Measurements from ENCODE around the gene PTPRM.

The PTPRM gene

DNA sequence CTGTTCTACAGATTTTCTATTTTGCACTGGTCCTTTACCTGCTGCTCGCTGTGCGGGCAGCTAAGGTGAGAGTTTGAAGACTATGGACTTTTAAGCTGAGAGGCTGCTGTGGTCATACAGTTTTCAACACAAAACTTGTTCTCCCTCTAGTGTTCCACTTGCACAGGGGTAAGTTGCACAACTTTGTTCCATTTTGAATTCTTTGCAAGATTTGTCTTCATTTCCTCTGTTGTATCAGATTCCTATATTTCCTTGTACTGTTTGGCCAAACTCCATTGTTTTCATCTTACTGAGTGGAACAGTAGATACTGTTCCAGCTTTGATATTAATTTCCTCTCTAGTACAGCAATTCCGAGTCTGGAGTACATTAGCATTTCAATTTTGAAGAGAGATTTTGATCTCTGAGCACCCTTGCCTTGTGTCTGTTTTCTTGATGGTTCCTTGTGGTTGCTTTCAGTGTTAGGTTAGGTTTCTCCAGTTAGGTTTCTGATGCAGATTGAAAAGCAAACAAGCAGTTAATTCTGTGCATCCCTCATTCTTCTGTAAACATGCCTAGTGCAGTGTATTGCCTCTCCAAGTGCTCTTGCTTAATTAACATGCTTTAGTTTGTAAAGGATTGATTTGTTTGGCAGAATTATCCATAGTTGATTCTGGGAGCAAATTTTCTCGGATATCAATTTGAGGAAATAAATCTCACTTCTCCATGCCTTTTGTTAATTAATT is 188.8 kb downstream of the PTPRM start:
- no peak for DNase-seq (ENCODE audit: low read depth)

DNA sequence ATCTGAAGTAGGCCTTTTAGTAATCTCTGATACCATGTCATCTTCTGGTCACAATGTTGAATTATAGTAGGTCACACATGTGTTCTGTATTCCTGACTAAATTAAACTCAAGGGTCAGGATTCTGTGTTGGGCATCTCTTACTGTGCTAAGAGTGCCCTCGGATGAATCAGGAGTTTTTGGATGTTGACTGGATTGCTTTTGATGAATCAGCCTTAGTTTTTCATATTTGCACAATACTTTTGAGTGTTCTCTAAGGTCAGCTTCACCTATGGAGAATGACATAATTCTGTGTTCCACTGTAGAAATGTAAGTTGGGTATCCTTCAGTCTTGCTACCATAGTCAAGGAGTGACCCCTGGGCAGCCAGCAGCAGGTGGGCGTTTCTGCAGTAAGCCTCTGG is 190.1 kb downstream of the PTPRM start:
- no peak for DNase-seq (ENCODE audit: low read depth)

DNA sequence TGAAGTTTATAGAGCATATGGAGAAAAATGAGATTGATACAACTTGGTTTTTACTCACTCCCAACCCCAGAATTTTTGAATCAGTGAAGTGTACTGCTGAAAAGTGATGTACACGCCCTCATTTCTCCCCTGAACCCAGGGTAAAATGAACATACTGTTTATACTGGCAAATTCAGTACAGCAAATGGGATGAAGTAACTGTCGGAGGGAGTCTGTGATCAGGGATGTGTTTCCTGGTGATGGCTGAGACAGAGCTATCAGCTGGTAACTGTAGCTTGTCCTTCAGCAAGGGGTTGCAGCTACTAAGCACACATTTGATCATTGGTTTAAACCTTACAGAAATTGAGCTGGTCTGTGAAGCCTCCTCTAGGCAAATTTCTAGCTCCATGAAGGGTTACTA is 191.6 kb downstream of the PTPRM start:
- no peak for DNase-seq (ENCODE audit: low read depth)

DNA sequence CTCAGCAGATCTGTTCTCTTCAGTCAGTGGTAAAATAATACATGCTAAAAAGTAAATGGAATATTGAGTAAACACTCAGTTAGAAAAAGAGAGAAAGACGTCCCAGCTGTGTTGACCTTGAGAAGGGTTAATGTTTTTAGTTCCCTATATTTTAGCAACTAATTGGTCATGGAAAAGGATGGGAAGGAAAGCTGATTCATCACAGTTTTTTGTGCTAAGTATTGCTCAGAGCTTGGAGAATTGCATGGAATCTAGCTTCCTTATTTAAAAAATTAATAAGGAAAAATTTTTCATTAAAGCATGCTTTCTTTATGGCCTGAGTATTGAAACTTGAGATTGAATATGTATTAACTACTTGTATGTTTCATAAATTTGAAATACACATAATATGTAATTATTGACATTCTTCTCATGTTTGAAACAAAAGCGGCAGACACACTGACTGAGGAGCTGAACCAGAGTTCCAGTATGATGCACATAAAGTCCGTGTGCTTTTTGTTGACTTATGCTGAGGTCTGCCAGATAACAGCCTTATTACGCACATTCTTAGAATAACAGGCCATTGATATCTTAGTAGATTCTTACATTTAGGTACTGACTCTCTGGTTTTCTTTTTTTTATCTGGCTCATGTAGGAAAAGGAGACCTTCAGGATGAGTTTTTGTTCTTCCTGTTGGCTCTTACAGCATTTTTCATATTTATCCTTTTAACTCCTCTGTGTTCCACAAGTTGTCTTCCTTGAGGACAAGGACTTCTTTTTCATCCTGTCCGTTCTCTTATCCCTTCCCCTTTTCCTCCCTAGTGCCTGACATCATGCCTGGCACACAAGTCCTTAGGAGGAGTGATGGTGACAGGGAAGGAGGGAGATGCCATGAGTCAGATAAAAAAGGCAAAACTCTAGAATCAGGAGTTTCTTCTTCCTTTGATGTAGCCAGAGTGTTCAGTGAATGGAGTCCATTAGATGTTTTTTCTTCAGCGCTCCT is 194.1 kb downstream of the PTPRM start:
- DNase-seq (ENCODE audit: low read depth) = no peak

DNA sequence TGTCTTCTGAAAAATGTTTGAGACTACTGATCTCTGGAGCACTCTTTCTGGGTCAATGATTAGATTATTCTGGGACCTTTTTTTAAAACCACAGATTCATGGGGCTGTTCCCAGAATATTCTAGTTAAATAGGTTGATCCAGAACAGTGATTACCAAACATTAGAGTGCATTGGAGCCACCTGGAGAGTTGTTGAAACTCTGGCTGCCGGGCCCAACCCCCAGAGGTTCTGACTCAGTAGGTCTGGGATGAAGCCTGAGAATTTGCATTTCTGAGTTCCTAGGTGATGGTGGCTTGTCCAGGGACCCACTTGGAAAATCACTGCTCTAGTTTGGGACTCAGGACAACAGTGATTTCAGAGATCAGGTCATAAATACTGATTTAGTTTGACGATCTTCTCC is 197.3 kb downstream of the PTPRM start:
- no peak for DNase-seq (ENCODE audit: low read depth)

DNA sequence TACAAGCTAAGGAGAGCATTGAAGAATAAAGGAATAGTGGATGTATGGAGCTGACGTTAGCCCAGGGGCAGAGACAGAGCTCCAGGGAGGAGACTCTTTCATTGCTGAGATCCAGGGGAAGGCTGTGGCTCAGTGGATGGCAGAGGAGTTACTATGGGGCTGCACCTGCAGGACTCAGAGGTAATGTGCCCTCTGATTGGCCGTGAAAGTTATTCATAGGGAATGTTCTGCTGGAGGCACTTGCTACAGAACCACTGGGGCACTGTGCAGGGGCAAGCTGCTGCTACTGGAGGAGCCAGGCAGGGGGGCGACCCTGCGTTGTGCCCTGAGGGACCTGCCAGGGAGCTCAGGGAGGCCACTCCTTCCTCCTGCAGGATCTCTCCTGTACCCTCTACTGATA is 199.2 kb downstream of the PTPRM start:
- DNase-seq (ENCODE audit: low read depth) = no peak

DNA sequence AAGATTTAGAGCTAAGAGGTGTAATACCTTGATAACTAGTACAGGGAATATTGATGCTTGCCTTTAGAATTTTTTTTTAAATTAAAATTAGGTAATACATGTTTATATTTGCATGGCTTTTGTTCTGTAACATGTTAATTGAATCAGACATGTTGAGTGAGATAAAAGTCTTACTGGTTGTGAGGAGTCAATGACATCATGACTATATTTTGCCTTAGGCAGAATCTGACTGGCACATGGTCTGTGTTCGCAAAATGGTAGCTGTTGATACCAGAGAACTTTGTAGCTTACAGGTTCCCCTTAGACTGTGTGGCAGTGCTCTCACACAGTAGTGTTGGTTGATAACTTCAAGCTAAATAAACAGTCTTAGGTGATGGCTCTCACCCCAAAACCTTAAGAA is 199.7 kb downstream of the PTPRM start:
- DNase-seq (ENCODE audit: low read depth) = no peak

DNA sequence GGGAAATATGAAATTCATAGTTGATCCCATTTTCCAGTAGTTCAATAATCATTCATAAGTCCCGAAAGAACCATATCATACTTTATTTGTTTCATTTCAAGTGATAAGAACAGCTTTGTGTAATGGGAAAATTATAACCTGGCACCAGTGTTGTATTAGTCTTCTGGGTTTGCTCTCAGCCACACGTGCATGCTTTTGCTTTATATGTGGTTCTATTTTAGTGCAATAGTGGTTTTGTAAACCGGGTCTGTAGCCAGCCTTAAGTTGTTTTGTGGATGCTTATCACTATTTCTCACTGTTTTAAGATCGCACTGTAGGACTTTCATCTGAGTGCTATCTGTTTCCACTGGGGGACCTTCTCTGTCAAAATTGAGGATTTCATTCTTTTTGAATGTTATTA is 203.8 kb downstream of the PTPRM start:
- no peak for DNase-seq (ENCODE audit: low read depth)

DNA sequence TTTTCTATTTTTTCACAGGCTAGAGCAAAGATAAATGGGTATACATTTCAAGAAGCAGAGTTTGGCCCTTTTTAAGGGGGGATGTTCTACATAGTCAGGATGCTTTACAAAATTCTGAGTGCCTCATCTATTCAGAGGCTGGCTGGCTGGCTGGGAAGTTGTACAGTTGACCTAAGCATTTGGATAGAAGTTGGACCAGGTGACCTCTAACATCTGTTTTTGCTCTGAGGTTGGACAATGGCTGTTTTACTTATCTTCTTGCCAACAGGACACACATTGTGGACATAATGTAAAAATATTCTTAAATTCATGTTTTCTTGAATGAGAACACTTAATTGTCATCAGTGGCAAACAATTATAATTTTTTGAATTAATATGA is 205.4 kb downstream of the PTPRM start:
- no peak for DNase-seq (ENCODE audit: low read depth)

DNA sequence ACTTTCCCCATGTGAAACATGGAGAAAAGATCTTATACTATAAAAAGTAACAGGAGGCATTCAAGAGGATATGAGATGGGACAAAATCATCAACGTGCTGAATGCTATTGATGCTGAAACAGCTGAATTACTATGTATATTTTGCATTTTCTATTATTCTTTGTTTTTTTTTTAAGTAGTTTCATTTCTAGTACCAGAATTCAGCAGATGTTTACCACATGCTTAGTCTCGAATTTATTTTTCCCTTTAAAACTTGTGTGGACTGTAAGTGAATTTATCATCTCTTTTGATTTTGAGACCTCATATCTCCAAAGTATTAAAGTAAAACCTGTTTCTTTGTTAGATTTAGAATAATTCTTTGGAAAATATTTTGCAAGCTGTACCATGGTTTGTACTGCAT is 205.8 kb downstream of the PTPRM start:
- DNase-seq (ENCODE audit: low read depth) = no peak

DNA sequence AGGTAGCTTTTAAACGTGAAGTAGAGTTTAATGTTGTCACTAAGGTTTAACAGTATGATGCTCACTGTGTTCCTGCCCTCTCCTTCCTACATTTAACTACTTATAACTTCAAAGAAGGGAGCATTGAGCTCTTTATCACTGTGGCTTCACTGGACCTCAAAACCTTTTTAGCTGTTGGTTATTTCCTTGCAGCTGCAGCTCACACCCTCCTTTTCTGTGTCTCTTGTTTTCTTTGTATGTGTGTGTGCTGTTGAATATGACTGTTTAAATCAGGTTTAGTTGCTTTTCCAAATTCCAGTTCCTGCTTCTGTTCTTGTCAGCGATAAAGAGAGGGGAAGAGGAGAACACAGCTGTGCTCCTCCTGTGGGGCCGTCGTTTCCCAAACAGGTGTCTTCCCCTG is 208.0 kb downstream of the PTPRM start:
- DNase-seq (ENCODE audit: low read depth) = no peak

DNA sequence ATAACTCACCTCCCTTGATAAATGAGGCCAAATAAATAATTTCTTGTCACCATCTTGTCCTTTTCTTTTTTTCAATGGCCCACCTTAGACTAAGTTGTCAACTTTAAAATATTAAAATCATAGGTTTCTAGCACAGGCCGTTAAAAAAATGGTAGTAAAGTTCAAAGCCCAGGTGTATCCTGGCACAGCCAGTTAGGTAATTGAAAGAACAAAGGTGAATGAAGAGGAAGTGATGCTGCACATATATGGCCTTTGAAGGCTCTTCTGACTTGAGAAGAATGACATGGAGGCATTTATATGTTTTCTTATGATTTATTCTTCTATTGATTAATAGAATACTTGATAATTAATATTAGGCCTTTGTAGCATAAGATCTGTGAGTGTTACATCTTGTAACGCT is 208.7 kb downstream of the PTPRM start:
- DNase-seq (ENCODE audit: low read depth) = no peak

DNA sequence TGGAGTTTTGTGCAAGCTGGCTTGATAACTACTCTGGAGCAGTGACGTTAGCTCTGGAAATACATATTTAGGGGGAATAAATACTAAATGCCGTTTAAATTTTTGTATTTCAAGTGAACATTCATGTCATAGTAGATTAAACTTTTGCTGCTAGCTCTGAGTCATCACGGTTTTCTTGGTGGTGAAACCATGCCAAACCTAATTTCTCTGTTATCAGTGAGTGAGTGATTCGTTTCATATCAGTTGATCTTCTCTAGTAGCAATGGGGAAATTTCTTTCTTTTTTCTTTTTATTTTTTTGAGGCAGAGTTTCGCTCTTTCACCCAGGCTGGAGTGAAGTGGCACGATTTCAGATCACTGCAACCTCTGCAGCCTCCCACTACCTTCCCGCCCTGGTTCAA is 211.1 kb downstream of the PTPRM start:
- DNase-seq (ENCODE audit: low read depth) = no peak

DNA sequence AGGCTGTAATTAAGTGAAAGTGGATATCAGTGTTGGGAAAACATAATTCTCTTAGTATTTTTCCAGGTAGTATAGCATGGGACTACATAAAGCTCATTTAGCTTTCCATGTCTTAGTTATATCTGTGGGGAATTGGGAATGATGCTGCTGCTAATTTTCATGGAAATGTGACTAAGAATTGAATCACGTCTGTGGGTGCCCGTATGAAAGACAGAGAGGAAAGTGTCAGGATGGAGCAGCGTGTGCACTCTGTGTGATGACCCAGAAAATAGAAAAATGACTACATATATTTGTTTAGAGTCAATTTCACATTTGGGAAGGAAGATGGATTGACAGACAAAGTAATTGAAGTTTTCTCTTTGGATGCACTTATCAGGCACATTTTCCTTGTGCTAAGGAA is 212.1 kb downstream of the PTPRM start:
- no peak for DNase-seq (ENCODE audit: low read depth)

DNA sequence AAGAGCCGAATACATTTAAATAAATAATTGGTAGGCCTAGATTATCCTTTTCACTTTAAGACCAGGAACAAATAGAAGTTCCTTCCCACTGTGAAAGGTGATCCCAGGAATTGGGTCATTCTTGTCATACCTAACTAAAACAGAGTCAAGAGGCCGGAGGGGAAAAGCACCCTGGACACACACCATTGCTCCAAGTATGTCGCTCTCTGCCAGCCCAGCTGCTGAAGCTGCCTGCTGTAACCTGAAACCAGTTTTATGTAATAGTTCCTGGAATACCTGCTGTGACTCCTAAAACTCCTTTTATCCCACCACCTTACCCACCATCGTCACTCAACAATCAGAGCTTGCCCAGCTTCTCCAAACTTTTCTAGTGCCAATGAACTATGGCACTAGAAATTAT is 217.1 kb downstream of the PTPRM start:
- no peak for DNase-seq (ENCODE audit: low read depth)

DNA sequence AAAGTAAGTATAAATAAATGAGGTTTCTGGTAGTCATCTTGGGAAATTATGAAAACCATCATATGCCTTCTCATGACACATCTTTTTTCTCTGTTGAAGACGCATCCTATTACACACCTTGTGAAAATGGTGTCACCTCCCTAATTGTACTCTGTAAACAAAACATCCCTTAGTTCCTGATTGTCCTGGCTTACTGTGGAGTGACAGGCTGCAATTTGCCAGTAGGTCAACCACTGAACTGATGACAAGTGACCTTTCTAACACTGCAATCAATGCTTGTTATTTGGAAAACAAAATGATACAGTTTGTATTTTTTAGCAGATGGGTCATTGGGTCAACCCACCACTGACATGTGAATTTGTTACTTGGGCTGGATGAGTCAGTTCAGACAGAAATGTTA is 219.5 kb downstream of the PTPRM start:
- no peak for DNase-seq (ENCODE audit: low read depth)

DNA sequence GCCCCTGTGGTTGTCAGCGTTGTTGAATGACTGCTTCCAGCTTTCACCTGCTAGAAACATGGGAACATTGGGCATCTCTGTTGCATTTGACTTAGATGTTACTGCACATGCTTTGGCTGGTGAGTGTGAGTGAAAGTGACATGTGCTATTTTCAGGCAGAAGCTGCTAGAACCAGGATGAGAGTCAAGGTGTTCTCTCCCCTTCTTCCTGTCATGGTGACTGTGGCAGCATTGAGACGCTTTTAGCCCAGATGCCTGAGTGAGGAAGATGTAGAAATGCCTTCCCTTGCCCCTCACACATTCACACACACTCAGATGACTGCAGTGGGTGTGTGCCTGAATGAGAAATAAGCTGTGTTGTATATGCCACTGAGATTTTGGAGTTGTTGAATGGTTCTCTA is 220.2 kb downstream of the PTPRM start:
- DNase-seq (ENCODE audit: low read depth) = no peak

DNA sequence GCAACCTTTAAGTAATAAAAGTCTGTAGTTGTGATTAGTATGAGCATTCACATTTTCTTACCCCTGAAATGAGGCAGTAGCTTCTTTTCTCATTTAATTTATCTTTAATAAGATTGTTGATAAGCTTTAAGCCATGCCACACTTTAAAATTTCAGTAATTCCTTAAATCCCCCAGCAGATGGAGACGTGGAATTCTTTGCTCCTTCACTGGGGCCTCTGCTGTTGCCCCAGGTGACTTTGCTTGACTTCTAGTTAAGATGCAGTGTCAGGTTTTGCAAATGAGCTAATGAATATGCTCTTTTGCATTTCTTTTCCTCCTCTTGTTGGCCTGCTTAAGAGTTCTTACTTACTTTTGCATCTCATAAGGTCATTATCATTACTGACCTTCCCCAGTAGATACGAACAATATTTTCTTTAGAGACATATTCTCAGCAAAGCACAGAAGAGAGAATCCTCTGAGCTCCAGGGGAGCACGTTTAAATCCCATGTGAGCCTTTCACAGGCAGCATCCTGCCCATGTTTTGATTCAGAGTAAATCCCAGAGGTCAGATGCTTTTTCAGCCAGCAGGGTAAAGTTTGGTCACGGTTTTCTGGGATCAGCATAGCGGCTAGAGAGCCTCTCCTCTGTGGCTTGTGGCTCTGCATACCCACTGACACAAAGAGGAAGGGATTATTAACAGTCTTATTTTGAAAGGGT is 222.9 kb downstream of the PTPRM start:
- no peak for DNase-seq (ENCODE audit: low read depth)

DNA sequence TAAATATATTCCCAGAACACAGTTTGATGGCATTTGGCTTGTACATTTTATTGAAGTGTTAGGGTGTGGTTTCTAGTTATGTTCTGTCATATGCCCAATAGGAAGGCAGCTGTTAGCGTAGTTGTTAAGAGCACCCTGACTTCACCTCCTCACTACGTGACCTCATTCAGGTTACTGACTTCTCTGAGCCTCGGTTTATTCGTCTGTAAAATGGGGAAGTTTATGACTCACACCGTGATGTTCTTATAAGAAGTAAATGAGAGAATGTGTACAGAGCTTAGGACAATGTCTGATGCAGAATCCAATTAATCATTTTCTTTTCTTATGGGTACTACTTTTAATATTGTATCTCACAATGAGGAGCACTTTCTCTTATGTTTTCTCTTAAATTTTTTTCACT is 226.0 kb downstream of the PTPRM start:
- no peak for DNase-seq (ENCODE audit: low read depth)

DNA sequence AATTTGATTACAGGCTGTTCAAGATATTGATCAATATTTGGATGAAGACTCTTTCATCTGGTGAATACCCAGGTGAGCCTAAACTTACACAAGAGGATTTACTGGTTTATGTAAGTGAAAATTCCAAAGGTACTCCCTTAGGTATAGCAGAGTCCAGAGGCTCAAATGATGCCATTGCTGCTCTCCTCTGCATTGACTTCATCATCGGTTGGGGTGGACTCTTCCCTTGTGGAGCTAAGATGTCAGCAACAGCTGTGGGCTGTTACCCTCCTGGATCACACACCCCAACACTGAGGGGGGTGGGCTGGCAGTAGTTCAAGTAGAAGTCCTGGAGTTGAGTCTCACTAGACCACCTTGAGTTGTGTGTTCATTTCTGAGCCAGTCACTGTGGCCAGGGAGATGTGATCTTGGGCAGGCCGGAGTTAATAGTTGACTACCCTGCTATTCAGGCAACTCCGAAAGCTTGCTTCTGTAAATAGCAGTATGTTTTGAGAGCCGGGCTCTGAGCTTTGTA is 236.9 kb downstream of the PTPRM start:
- DNase-seq (ENCODE audit: low read depth) = no peak

DNA sequence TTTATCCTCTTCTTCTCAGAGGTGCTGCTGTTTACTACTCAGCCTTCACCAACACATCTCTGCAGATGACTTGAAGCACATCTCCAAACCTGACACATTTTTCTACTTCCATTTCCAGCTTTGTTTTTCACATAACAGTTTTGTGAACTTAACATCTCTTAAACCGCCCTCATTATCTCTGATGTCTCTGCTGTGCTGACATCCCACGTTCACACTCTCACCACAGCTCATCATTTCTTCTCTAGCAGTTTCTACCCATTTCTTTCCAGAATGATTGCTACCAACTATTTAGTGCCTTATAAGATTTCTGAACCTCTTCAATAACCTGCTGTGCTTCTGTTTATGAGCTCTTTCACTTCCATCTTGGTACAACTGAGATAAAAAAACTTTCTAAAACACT is 238.0 kb downstream of the PTPRM start:
- no peak for DNase-seq (ENCODE audit: low read depth)

DNA sequence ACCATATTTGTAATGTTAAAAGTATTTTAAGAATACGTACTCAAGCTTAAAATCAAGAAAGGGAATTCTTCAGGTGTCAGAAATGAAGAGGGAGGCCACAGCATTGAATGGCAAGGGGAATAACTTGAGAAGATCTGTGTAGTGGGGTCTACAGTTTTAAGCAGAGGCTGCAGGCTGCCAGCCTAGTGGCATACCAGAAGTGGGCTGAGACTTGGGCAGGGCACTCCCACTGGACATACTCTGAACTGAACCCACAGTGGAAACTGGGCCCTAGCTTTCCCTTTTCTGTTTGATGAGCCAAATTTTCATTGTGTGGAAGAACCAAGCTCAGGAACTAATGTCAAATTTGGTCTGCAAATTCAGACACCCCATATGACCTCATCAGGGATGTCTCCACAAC is 238.8 kb downstream of the PTPRM start:
- DNase-seq (ENCODE audit: low read depth) = no peak

Measured in stimulated activated CD8-positive, alpha-beta memory T cell treated with anti-CD3 and anti-CD28 coated beads, Interleukin-7, amount 100 ng/mL, for 24 hours (primary cell).